SH-SY5Y (cell line): ENCODE measurements around the gene HEXD.

Experiments
- GATA2 ChIP-seq: IDR thresholded peaks from 2 replicates; pipeline ENCODE4 v1.6.1; 2011; ENCODE audit warnings: mild to moderate bottlenecking, low read depth, low read length
- GATA3 ChIP-seq: IDR thresholded peaks from 2 replicates; pipeline ENCODE4 v1.6.1; 2011; ENCODE audit warnings: low read depth, mild to moderate bottlenecking, low read length, moderate library complexity

The HEXD gene

GRCh38 chr17:82403662-82404660 lies 14.2 kb upstream of the HEXD start:
- TF ChIP-seq GATA2: no peak
- no peak for TF ChIP-seq GATA3

GRCh38 chr17:82405051-82405450 lies 13.1 kb upstream of the HEXD start:
- TF ChIP-seq GATA3: no peak
- no peak for TF ChIP-seq GATA2

DNA sequence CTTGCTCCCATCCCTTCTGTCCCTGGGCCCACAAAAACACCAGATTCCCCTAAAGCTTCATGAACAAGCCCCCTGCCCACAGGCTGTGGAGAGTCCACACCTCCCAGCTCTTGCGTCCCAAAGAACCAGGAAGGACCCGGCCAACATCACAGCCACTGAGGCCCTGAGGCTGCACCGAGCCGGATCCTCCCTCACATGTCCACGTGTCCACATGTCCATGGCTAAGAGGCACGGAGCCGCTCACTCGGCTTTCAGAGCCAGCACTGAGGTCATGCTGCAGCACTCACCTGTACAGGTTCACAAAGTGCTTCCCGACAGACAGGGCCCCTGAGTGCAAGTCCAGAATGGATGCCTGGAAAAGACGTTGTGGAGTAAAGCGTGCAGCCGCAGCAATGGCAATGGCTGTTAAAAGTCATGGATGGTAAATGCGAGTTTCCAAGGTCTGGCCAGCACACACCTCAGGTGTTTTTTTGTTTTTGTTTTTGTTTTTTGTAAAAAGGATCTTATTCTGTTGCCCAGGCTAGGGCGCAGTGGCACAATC lies 11.9 kb upstream of the HEXD start:
- no peak for TF ChIP-seq GATA3
- no peak for TF ChIP-seq GATA2

- no peak for TF ChIP-seq GATA2
- no peak for TF ChIP-seq GATA3
Observed at GRCh38 chr17:82407255-82407654, 10.9 kb upstream of the HEXD start.

- no peak for TF ChIP-seq GATA2
- no peak for TF ChIP-seq GATA3
Observed at GRCh38 chr17:82408288-82408937, 9.7 kb upstream of the HEXD start.

- TF ChIP-seq GATA3: no peak
- TF ChIP-seq GATA2: no peak
Observed at GRCh38 chr17:82408938-82409318, 9.2 kb upstream of the HEXD start.

DNA sequence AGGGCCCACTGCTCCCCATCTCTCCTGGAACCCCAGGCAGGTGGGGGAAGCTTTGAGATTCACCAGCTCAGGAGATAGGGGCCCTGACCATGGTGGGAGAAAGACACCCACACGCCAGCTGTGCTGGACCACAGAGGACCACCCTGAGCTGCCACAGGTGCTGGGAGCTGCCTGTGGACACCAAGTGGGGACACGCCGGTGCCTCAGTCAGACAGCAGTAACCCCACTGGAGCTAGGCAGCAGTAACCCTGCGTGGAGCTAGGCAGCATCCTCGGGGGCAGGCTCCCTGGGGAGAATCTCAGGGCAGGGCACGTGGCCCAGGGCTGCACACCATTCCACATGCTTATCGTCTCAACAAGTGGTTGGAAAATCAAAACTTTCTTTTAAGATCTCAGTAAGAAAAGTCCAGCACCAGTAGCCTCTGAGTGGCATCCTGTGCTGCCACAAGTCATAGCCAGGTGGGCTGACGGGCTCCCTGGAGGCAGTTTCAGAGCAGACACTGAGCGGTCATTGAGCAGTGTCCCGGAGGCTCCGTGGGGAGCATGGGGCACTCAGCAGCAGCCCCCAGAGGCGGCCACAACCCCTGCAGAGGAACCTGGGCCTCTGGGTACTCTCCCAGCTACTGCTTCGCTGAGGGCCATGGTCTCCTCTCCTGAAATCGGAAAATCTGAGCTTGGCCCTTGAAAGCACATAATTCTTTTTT lies 8.0 kb upstream of the HEXD start:
- TF ChIP-seq GATA2 (no peak), GATA3 (no peak)

GRCh38 chr17:82411396-82412053 lies 6.6 kb upstream of the HEXD start:
- TF ChIP-seq GATA3 (no peak), GATA2 (no peak)

GRCh38 chr17:82412535-82413520 lies 5.3 kb upstream of the HEXD start:
- TF ChIP-seq GATA3: no peak
- TF ChIP-seq GATA2: no peak

GRCh38 chr17:82414548-82415281 lies 3.4 kb upstream of the HEXD start:
- TF ChIP-seq GATA2: no peak
- no peak for TF ChIP-seq GATA3

DNA sequence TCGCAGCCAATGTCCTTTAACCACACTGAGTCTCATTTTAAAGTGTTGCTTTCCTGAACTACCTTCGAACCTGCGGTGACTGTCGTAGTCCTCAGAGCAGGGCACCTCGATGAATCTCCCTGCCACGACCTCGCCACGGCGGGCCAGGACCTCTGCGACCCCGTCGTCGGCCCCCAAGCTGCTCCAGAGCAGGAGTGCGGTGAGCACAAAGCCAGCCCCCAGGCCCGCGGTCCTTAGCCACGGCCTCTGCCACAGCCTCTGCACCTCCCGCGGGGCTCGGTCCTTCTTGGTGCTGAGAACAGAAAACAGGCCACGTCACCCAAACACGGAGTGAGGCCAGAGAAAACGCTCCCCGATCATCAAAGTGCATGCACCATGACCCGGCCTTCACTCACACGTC lies 2.8 kb upstream of the HEXD start:
- no peak for TF ChIP-seq GATA3
- TF ChIP-seq GATA2: no peak

DNA sequence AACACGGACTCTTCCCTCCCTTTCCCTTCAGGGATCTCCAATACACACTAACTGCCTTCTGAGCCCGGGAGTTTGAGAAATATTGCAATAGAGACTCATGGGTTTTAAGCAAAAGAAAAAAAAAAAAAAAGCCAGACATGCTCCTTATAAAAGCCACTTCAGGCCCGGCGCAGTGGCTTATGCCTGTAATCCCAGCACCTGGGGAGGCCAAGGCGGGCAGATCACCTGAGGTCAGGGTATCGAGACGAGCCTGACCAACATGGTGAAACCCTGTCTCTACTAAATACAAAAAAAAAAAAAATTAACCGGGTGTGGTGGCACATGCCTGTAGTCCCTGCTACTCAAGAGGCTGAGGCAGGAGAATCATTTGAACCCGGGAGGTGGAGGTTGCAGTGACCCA lies 2.4 kb upstream of the HEXD start:
- TF ChIP-seq GATA2: no peak
- no peak for TF ChIP-seq GATA3
